Adrenal gland (tissue), 12 donors: Measurements from ENCODE around the gene NCCRP1. TPM values are rescaled to one million over a fixed set of nuclear protein-coding genes. Genes with fewer than 3 reads are reported as not detected.
A peak's percentile ranks its signal among the peaks of the same experiment; 100 is the strongest.

Experiments used
- DNase-seq, 7 donors: peaks; one replicate each; pipeline ENCODE4 v3.0.0-alpha.2; 2019 to 2020
- H3K27ac ChIP-seq, 5 donors: fragments of 200-600 bp; sonication (generic) in 4 of 5; 1 replicate in 3 of 5; 2 replicates in 2 of 5; pipeline versions ENCODE4 v1.5.1 to v1.8.0; 2016 to 2020; ENCODE audit warnings: mild to moderate bottlenecking in 1 of 5
- H3K27me3 ChIP-seq: fragments of 200-600 bp; 2 replicates; pipeline ENCODE4 v1.8.0; 2021
- H3K36me3 ChIP-seq, 2 donors: fragments of 200-600 bp; replicated peaks in 1 of 2; 1 replicate in 1 of 2; 2 replicates in 1 of 2; pipeline versions ENCODE4 v1.5.1 to v1.8.0; 2018 to 2022
- H3K4me1 ChIP-seq, 2 donors: fragments of 200-600 bp; replicated peaks in 1 of 2; 1 replicate in 1 of 2; 2 replicates in 1 of 2; pipeline versions ENCODE4 v1.5.1 to v1.8.0; 2018 to 2021
- H3K4me3 ChIP-seq, 4 donors: fragments of 200-600 bp; sonication (generic) in 3 of 4; one replicate each; pipeline ENCODE4 v1.5.1; 2016 to 2018
- H3K9me3 ChIP-seq, 3 donors: fragments of 200-600 bp; sonication (generic) in 1 of 3; replicated peaks in 1 of 3; 1 replicate in 2 of 3; 2 replicates in 1 of 3; pipeline versions ENCODE4 v1.5.1 to v1.8.0; 2016 to 2021
- CTCF ChIP-seq, 6 experiments: fragments of 450-650 bp in 4 of 6; fragments of 200-600 bp in 2 of 6; sonication (generic) in 1 of 6; IDR thresholded peaks; 1 replicate in 5 of 6; 2 replicates in 1 of 6; pipeline versions ENCODE4 v1.5.1 to v1.8.0; 2016 to 2021; ENCODE audit warnings: antibody characterized with exemption in 6 of 6, mild to moderate bottlenecking in 2 of 6, moderate library complexity in 1 of 6
- POLR2A ChIP-seq, 2 donors: fragments of 450-650 bp; IDR thresholded peaks; one replicate each; pipeline ENCODE4 v1.6.1; 2017; ENCODE audit warnings: antibody characterized with exemption in 2 of 2, mild to moderate bottlenecking in 2 of 2, moderate library complexity in 1 of 2
- WGBS, 4 donors: extraction: QIAGEN DNeasy Blood & Tissue Kit in 2 of 4; methylation state at CpG; one replicate each; pipeline versions ENCODE4 v1.1.5 to v1.1.7; 2013 to 2017; 5-methylcytosine and 5-hydroxymethylcytosine counted together
- intact Hi-C, 2 donors: fragments of 100-400 bp; cut with DNase I; formaldehyde crosslinking; loops; one replicate each; pipeline versions ENCODE4 v1.14.1 to v1.15.0; 2022 to 2023
- polyA plus RNA-seq, 3 donors: library from polyadenylated mRNA; stranded (reverse); fragments of 200-250 nt in 2 of 3; fragments of 350-450 nt in 1 of 3; fragmentation: Illumina TruSeq in 1 of 3; extraction: RNeasy Lipid Tissue Mini Kit (QIAGEN cat#74804) in 1 of 3; gene quantifications; one replicate each; pipeline ENCODE4 v1.2.3, GENCODE V29; 2013 to 2014
- total RNA-seq, 9 donors: library from RNA; depleted of rRNA in 4 of 9; stranded (reverse); fragments of >200 nt in 4 of 9; fragments of 120-200 nt in 1 of 9; fragmentation: NEBNext Ultra II Directional in 1 of 9; extraction: Animal tissue kit (Norgen Biotek cat#: 25700) in 1 of 9; gene quantifications; one replicate each; pipeline versions ENCODE4 v1.1.0 to v1.2.4, GENCODE V29; 2013 to 2023
- donor health status: healthy with polysubstance abuse.
- donor health status: Bipolar disorder and iron deficiency.
- donor health status: DM: yes; HTN: yes; CAD: no.
- donor health status: DM: no; HTN: no; CAD: no.
- donor health status: DM: no; HTN: no; CAD: no.
- donor health status: DM: yes; HTN: yes; CAD: no.

NCCRP1 gene
- total and polyA plus RNA-seq, 12 donors, result 0.10 to 0.78 (median 0.11) TPM; not detected in 7

GRCh38 chr19:39200066-39200802 lies 3.5 kb downstream of the NCCRP1 start:
- Histone ChIP-seq H3K4me1 (no peaks in the 10 kb centered on the region), H3K27me3 (peaks cover 30% of the 10 kb centered on the region), H3K27ac (no peak overlapping the region), H3K4me3 (no peak overlapping the region), H3K36me3 (no peaks in the 10 kb centered on the region), H3K9me3 (no peaks in the 10 kb centered on the region)
- WGBS, 4 donors, result 61 to 80% (median 74%) methylated on average over 18 to 32 of the region's 32 CpGs
- peak in 1 of 7 donors; percentile 22 for DNase-seq
- intact Hi-C loops, result loop anchor here in 1 of 2 donors (10.0 kb wide), 1 partner anchor 125 kb away; the partner anchor contains the start of gene LRFN1
- no peak for TF ChIP-seq CTCF (IDR thresholded peaks at IDR 0.05)

- intact Hi-C loops, result loop anchor here in 1 of 2 donors (10.0 kb wide), 1 partner anchor 124 kb away; the partner anchor contains the start of gene LRFN1
- 79 to 93% (median 86%) methylated on average over 3 of the region's 3 CpGs for WGBS, 4 donors
- Histone ChIP-seq H3K4me3 (no peak overlapping the region), H3K27me3 (peaks cover 30% of the 10 kb centered on the region), H3K27ac (no peak overlapping the region), H3K36me3 (no peaks in the 10 kb centered on the region), H3K4me1 (no peaks in the 10 kb centered on the region), H3K9me3 (no peaks in the 10 kb centered on the region)
- TF ChIP-seq POLR2A (IDR thresholded peaks at IDR 0.05), result no peak
- no peak for TF ChIP-seq CTCF (IDR thresholded peaks at IDR 0.05)
- no peak for DNase-seq
These were observed 4.0 kb downstream of the NCCRP1 start for GRCh38 chr19:39200803-39201115.

- Histone ChIP-seq H3K27me3 (peaks cover 13% of the 10 kb centered on the region), H3K36me3 (no peaks in the 10 kb centered on the region), H3K27ac (no peak overlapping the region), H3K9me3 (no peaks in the 10 kb centered on the region), H3K4me3 (no peak overlapping the region), H3K4me1 (no peaks in the 10 kb centered on the region)
- WGBS, 4 donors, result 88 to 100% (median 100%) methylated on average over 1 of the region's 1 CpG; no CpG with 5 or more reads in 1 of the 4 donors
- TF ChIP-seq CTCF (IDR thresholded peaks at IDR 0.05) (no peak), POLR2A (IDR thresholded peaks at IDR 0.05) (no peak)
- intact Hi-C loops, result loop anchor here in 1 of 2 donors (10.0 kb wide), 1 partner anchor 122 kb away; the partner anchor contains the start of gene LRFN1
- DNase-seq, result no peak
These were observed 6.2 kb downstream of the NCCRP1 start for GRCh38 chr19:39202998-39203355.

- WGBS, 4 donors, result 48 to 80% (median 58%) methylated on average over 16 to 57 of the region's 57 CpGs
- Histone ChIP-seq H3K4me3 (no peak within 1 kb of the TSS), H3K9me3 (no peaks in the 10 kb centered on the region), H3K36me3 (no peaks in the 10 kb centered on the region), H3K4me1 (no peaks in the 10 kb centered on the region), H3K27ac (no peak within 1 kb of the TSS), H3K27me3 (peaks cover 6% of the 10 kb centered on the region)
- intact Hi-C loops, result loop anchor here in 1 of 2 donors (10.0 kb wide), 1 partner anchor 121 kb away; the partner anchor contains the start of gene LRFN1
- no peak for DNase-seq
- TF ChIP-seq POLR2A (IDR thresholded peaks at IDR 0.05) (no peak), CTCF (IDR thresholded peaks at IDR 0.05) (no peak)
These were observed 6.9 kb downstream of the NCCRP1 start, which contains the start of gene SYCN for GRCh38 chr19:39203372-39204341. TSS of gene SYCN (minus strand) at chr19:39204263. CDS start at chr19:39204254, 9 bp downstream.
